Skeletal muscle tissue (tissue), 4 donors: ENCODE measurements around the gene RMND1. TPM values are rescaled to one million over a fixed set of nuclear protein-coding genes. Genes with fewer than 3 reads are reported as not detected.

Source experiments
- H3K27ac ChIP-seq: one replicate; pipeline ENCODE4 v1.7.0; 2013; ENCODE audit warnings: mild to moderate bottlenecking, low read depth, low read length, inconsistent platforms
- H3K27me3 ChIP-seq, 3 donors: one replicate each; pipeline ENCODE4 v1.7.0; 2013; ENCODE audit warnings: low read length in 3 of 3; ENCODE audit not compliant: control insufficient read depth in 3 of 3, insufficient read depth in 3 of 3
- H3K36me3 ChIP-seq, 3 donors: one replicate each; pipeline ENCODE4 v1.7.0; 2013; ENCODE audit warnings: low read length in 3 of 3; ENCODE audit not compliant: control insufficient read depth in 3 of 3, insufficient read depth in 3 of 3
- H3K4me1 ChIP-seq, 3 donors: one replicate each; pipeline ENCODE4 v1.7.0; 2013; ENCODE audit warnings: low read length in 3 of 3, mild to moderate bottlenecking in 3 of 3; ENCODE audit not compliant: control insufficient read depth in 3 of 3, insufficient read depth in 3 of 3
- H3K4me3 ChIP-seq, 3 donors: one replicate each; pipeline ENCODE4 v1.7.0; 2013; ENCODE audit warnings: low read length in 3 of 3
- H3K9ac ChIP-seq, 3 donors: one replicate each; pipeline ENCODE4 v1.7.0; 2013; ENCODE audit warnings: low read length in 3 of 3, mild to moderate bottlenecking in 3 of 3, moderate library complexity in 2 of 3, low read depth in 1 of 3
- H3K9me3 ChIP-seq, 3 donors: one replicate each; pipeline ENCODE4 v1.7.0; 2013; ENCODE audit warnings: low read length in 3 of 3; ENCODE audit not compliant: control insufficient read depth in 3 of 3
- total RNA-seq: library from RNA; depleted of rRNA; stranded (reverse); fragments of >200 nt; gene quantifications from one replicate; pipeline ENCODE4 v1.2.3, GENCODE V29; 2014
- donor health status: Osteomylitis.

The RMND1 gene
- total RNA-seq, 1 donor from 2014 or later = 30.8 TPM

GRCh38 chr6:151442371-151442770 is 9.6 kb downstream of the RMND1 start:
- no peaks in the 10 kb centered on the region for H3K27me3 ChIP-seq
- H3K36me3 ChIP-seq = no peaks in the 10 kb centered on the region
- H3K4me1 ChIP-seq = peaks cover 0 to 20% (median 9%) of the 10 kb centered on the region in 3 donors
- H3K9me3 ChIP-seq = no peaks in the 10 kb centered on the region
- no peak overlapping the region for H3K4me3 ChIP-seq
- no peak overlapping the region for H3K27ac ChIP-seq
- H3K9ac ChIP-seq = no peak overlapping the region

GRCh38 chr6:151441390-151442166 is 10.3 kb downstream of the RMND1 start:
- Histone ChIP-seq H3K4me1 (peaks cover 0 to 22% (median 12%) of the 10 kb centered on the region in 3 donors), H3K9me3 (no peaks in the 10 kb centered on the region), H3K27me3 (no peaks in the 10 kb centered on the region), H3K4me3 (no peak overlapping the region), H3K27ac (peak overlapping the region; percentile 7), H3K36me3 (no peaks in the 10 kb centered on the region), H3K9ac (peak overlapping the region in 2 of 3 donors; percentile 5 to 9)

- no peak overlapping the region for H3K4me3 ChIP-seq
- H3K36me3 ChIP-seq = no peaks in the 10 kb centered on the region
- peak overlapping the region in 1 of 3 donors; percentile 9 for H3K9ac ChIP-seq
- H3K27me3 ChIP-seq = no peaks in the 10 kb centered on the region
- H3K9me3 ChIP-seq = no peaks in the 10 kb centered on the region
- H3K4me1 ChIP-seq = peaks cover 3 to 20% (median 12%) of the 10 kb centered on the region in 3 donors
- peak overlapping the region; percentile 7 for H3K27ac ChIP-seq
These were observed 11.0 kb downstream of the RMND1 start for GRCh38 chr6:151440930-151441329.

- Histone ChIP-seq H3K4me3 (no peak overlapping the region), H3K27ac (no peak overlapping the region), H3K36me3 (no peaks in the 10 kb centered on the region), H3K27me3 (no peaks in the 10 kb centered on the region), H3K9ac (no peak overlapping the region), H3K4me1 (peaks cover 3 to 17% (median 12%) of the 10 kb centered on the region in 3 donors), H3K9me3 (no peaks in the 10 kb centered on the region)
These were observed 11.4 kb downstream of the RMND1 start for GRCh38 chr6:151440498-151440897.

GRCh38 chr6:151437401-151437800 is 14.5 kb downstream of the RMND1 start:
- Histone ChIP-seq H3K27me3 (no peaks in the 10 kb centered on the region), H3K27ac (no peak overlapping the region), H3K36me3 (peaks cover 0 to 2% (median 0%) of the 10 kb centered on the region in 3 donors), H3K4me3 (no peak overlapping the region), H3K9ac (no peak overlapping the region), H3K9me3 (no peaks in the 10 kb centered on the region), H3K4me1 (peaks cover 3 to 12% (median 12%) of the 10 kb centered on the region in 3 donors)

- peak overlapping the region; percentile 43 for H3K27ac ChIP-seq
- no peak overlapping the region for H3K9ac ChIP-seq
- no peaks in the 10 kb centered on the region for H3K27me3 ChIP-seq
- peaks cover 0 to 6% (median 1%) of the 10 kb centered on the region in 3 donors for H3K36me3 ChIP-seq
- H3K4me1 ChIP-seq = peaks cover 3 to 12% (median 12%) of the 10 kb centered on the region in 3 donors
- no peak overlapping the region for H3K4me3 ChIP-seq
- H3K9me3 ChIP-seq = no peaks in the 10 kb centered on the region
These were observed 15.1 kb downstream of the RMND1 start for GRCh38 chr6:151436802-151437201.

GRCh38 chr6:151436300-151436699 is 15.6 kb downstream of the RMND1 start:
- H3K4me1 ChIP-seq = peaks cover 3 to 12% (median 12%) of the 10 kb centered on the region in 3 donors
- no peak overlapping the region for H3K9ac ChIP-seq
- peak overlapping the region; percentile 43 for H3K27ac ChIP-seq
- no peaks in the 10 kb centered on the region for H3K27me3 ChIP-seq
- H3K9me3 ChIP-seq = no peaks in the 10 kb centered on the region
- peak overlapping the region in 1 of 3 donors; percentile 22 for H3K4me3 ChIP-seq
- H3K36me3 ChIP-seq = peaks cover 2 to 10% (median 2%) of the 10 kb centered on the region in 3 donors

- Histone ChIP-seq H3K27ac (no peak overlapping the region), H3K4me1 (peaks cover 3 to 12% (median 8%) of the 10 kb centered on the region in 3 donors), H3K9me3 (no peaks in the 10 kb centered on the region), H3K27me3 (no peaks in the 10 kb centered on the region), H3K9ac (no peak overlapping the region), H3K36me3 (peaks cover 4 to 20% (median 15%) of the 10 kb centered on the region in 3 donors), H3K4me3 (no peak overlapping the region)
These were observed 17.6 kb downstream of the RMND1 start for GRCh38 chr6:151434369-151434768.

- Histone ChIP-seq H3K4me3 (no peak overlapping the region), H3K9ac (no peak overlapping the region), H3K36me3 (peaks cover 4 to 30% (median 21%) of the 10 kb centered on the region in 3 donors), H3K27ac (no peak overlapping the region), H3K9me3 (no peaks in the 10 kb centered on the region), H3K4me1 (peaks cover 3 to 8% (median 6%) of the 10 kb centered on the region in 3 donors), H3K27me3 (no peaks in the 10 kb centered on the region)
These were observed 19.3 kb downstream of the RMND1 start for GRCh38 chr6:151432651-151433050.

GRCh38 chr6:151431337-151431736 is 20.6 kb downstream of the RMND1 start:
- no peak overlapping the region for H3K27ac ChIP-seq
- H3K4me3 ChIP-seq = no peak overlapping the region
- peaks cover 4 to 34% (median 21%) of the 10 kb centered on the region in 3 donors for H3K36me3 ChIP-seq
- no peaks in the 10 kb centered on the region for H3K9me3 ChIP-seq
- H3K27me3 ChIP-seq = no peaks in the 10 kb centered on the region
- H3K9ac ChIP-seq = no peak overlapping the region
- peaks cover under 1% of the 10 kb centered on the region in 3 donors for H3K4me1 ChIP-seq
